Activated CD8-positive, alpha-beta memory T cell treated with anti-CD3 and anti-CD28 coated beads, Interleukin-2, amount 50 U/mL, for 4 hours (primary cell): Measurements from ENCODE around the gene BEAN1.
"Not testable (repeated sequence)": the region's sequence is repeated elsewhere in the genome, so short reads cannot be mapped to it uniquely, and the experiment has no call there.

ENCODE experiments used
- DNase-seq: peaks from one replicate; pipeline ENCODE4 v3.0.0-alpha.2; 2020

Gene BEAN1

DNA sequence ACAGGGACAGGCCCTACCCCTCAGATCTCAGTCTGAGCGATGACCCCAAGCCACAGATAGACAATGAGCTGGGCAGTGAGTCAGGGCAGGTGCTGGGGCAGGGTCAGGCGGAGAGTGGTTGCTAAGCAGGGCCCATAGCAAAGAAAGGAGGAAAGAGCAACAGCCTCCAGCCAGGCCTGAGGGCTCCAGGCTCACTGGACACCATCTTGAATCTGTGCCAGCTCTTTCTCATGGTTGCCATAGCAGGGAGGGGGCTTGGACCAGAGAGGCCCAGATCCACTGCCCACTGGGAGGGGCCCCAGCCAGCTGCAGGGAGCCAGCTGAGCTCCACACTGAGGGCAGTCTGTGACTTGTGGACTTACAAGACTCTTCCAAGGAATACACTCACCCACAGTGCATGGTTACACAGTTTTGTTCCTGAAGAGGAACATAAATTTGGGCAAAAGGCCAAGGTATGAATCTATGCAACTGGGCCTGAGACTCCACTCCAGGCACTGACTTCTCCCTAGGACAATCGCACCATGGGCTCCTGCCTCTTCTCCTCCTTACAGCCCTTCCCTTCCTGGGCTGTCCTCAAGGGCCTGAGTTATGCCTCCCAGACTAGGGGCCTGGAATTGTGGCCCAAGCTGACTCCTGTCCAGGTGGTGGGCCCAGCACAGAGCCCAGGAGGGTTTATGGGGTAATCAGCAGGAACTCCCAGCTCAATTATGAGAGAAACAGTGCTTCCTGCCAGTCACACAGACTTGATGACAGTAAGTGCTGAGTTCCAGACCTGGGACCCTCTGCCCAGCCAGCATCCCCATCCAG, 59.9 kb downstream of the BEAN1 start:
- no peak for DNase-seq

GRCh38 chr16:66487580-66488275, 60.6 kb downstream of the BEAN1 start:
- DNase-seq = no peak

GRCh38 chr16:66488505-66488904, 61.4 kb downstream of the BEAN1 start:
- no peak for DNase-seq

DNA sequence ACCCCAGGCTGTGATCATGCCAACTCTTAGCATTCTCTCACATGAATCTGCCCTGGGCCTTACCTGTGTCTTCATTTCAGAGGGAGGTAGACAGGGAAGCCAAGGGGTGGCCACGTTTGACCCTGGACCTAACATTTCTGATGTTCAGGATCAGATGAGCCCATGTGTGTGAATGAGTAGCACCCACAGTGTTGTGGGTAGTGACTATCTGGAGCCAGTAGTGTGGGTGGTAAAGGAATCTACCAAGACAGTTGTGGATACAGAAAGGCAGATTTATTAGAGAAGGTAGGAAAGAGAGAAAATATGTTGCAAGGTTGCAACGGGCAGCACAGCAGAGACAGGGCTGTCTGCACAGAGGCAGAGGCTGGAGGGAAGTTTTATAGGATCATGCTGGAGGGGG, 62.3 kb downstream of the BEAN1 start:
- no peak for DNase-seq

DNA sequence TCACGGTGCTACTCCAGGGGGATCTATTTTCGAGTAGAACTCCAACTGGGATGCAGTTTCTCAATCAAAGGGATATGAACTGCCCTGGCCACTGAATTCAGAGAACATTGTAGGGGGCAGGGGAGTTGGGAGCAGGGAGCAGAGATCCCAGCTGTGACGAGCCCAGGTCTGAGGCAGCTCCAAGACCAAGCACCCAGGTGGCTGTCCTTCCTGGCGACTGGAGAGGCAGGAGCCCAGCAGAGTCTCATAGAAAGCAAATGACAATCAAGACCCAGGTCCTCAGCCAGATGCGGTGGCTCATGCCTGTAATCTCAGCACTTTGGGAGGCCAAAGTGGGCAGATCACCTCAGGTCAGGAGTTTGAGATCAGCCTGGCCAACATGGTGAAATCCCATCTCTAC, 62.7 kb downstream of the BEAN1 start:
- no peak for DNase-seq

DNA sequence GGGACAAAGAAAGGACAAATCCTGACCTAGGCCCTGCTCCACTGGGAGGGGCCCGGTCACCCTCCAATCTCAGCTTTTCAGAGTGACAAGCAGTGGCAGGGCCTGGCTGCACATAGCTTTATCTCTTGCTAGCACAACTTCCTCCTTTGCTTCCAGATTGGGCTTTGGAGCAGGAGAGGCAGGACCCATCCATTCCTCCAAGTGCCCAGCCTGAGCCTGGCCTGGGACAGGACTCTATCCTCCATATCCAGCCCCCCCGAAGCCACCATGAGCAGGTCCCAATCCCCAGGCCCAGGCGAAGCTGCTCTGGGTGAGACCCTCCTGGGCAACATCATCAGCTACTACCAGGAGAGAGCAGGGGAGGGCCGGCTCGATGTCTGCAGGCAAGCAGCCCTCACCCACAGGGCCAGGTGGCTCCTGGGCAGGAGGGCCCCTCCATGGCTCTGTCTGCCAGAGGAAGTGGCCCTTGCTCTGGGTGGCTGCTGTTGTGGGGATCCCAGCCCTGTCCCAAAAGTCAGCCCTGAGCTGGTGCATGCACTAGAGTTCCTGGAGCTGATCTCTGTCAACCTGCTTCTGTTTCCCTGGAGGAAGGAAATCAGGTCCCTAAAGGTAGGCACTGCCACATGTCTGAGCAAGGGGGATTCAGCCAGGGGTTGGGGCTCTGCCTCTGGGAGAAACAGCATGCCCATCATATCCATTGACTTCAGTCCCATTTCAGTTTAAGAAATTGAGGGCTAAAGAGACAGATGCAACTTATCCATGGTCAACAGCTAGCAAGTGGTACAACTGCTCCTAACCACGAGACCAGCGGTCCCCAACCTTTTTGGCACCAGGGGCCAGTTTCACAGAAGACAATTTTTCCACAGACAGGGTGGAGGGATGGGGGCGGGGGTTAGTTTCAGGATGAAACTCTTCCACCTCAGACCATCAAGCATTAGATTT, 64.0 kb downstream of the BEAN1 start:
- DNase-seq = no peak

GRCh38 chr16:66491716-66492064, 64.6 kb downstream of the BEAN1 start:
- DNase-seq = no peak

DNA sequence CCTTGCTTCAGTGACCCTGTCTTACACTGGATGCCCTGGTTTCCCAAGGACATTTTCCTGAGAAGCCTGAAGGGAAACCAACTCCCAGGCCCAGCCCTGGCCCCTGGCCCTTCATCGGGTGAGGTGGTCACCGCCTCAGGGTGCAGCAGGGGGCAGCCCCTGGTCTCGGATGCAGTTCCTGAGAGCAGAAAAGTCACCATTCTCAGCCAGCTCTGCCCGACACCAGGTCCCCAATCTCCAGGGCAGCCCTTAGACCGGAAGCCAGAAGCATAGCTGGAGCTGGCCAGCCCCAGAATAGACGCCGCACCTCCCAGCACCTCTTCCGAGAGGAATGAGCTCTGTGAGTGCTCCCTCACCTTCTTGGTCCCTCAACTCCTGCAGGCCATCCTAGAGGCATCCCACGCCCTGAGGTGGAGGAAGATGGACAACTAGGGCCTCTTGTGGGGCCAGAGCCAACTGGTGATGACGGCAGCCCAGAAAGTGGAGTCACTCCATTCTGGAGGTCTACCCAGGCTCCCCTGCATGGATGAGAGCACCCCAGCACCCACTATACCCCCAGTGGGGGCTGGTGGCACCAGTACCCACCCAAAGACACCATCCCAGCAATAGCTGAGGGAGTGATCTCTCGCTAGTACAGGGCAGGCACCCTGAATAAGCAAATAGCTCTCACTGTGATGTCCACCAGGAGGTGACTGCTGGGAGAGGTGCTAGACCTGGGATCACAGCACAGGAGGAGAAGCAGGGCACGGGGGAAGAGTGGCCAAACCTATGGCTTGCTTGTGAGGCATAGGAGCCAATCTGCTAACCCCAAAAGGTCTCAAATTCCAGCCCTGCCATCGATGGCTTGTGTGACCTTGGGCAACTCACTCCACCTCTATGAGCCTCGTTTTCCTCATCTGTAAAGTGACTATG, 66.7 kb downstream of the BEAN1 start:
- no peak for DNase-seq

- no peak for DNase-seq
These were observed 67.8 kb downstream of the BEAN1 start for GRCh38 chr16:66494916-66495315.

DNA sequence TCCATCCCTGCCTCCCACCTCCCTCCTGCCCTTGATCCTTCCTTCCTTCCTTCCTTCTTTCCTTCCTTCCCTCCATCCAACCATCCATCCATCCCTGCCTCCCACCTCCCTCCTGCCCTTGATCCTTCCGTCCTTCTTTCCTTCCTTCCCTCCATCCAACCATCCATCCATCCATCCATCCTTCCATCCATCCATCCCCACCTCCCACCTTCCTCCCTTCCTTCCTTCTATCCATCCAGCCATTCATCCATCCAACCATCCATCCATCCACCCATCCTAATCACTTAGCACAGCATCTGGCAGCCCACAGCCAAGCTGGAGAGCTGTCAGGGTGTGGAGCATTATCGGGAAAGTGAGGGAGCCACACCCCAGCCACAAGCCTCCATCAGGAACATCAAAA, 68.3 kb downstream of the BEAN1 start:
- DNase-seq = no peak

DNA sequence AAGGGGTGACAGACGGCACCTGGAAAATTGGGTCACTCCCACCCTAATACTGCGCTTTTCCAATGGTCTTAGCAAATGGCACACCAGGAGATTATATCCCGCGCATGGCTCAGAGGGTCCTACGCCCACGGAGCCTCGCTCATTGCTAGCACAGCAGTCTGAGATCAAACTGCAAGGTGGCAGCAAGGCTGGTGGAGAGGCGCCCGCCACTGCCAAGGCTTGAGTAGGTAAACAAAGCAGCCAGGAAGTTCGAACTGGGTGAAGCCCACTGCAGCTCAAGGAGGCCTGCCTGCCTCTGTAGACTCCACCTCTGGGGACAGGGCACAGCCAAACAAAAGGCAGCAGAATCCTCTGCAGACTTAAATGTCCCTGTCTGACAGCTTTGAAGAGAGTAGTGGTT, 69.1 kb downstream of the BEAN1 start:
- DNase-seq = not testable (repeated sequence)

DNA sequence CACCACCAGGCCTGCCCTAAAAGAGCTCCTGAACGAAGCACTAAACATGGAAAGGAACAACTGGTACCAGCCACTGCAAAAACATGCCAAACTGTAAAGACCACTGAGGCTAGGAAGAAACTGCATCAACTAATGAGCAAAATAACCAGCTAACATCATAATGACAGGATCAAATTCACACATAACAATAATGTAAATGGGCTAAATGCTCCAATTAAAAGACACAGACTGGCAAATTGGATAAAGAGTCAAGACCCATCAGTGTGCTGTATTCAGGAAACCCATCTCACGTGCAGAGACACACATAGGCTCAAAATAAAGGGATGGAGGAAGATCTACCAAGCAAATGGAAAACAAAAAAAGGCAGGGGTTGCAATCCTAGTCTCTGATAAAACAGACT, 70.8 kb downstream of the BEAN1 start:
- not testable (repeated sequence) for DNase-seq

DNA sequence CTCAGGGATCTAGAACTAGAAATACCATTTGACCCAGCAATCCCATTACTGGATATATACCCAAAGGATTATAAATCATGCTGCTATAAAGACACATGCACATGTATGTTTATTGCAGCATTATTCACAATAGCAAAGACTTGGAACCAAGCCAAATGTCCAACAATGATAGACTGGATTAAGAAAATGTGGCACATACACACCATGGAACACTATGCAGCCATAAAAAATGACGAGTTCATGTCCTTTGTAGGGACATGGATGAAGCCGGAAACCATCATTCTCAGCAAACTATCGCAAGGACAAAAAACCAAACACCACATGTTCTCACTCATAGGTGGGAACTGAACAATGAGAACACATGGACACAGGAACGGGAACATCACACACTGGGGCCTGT, 74.5 kb downstream of the BEAN1 start:
- not testable (repeated sequence) for DNase-seq

DNA sequence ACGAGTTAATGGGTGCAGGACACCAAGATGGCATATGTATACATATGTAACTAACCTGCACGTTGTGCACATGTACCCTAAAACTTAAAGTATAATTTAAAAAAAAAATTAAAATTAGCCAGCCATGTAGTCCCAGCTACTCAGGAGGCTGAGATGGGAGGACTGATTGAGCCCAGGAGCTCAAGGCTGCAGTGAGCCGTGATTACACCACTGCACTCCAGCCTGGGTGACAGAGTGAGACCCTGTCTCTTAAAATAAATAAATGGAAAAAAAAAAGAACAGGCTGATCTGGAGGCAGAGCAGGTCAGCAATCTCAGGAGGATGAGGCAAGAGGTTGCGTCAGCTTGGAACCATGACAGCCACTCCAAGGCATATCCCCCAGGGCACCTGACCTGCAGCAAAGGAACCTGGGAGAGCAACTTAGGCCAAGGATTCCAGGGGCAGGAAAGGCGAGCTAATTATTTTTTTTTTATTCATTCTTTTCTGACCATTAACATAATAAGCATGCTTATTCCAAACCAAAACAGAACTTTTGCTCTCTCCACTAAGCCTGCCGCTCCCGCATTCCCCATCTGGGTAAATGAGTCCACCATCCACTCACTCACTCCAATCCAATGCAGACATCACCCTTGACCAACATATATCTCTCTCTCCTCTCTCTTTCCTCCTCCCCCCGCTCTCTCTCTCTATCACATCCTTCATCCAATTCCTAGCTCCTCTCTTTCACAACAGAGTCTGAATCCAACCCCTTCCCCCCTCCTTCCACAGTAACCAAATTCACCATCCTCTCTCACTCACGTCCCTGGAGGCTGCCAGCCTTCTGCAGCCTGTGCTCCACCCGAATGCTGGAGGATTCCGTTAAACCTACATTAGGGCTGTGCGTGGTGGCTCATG, 75.2 kb downstream of the BEAN1 start:
- no peak for DNase-seq

DNA sequence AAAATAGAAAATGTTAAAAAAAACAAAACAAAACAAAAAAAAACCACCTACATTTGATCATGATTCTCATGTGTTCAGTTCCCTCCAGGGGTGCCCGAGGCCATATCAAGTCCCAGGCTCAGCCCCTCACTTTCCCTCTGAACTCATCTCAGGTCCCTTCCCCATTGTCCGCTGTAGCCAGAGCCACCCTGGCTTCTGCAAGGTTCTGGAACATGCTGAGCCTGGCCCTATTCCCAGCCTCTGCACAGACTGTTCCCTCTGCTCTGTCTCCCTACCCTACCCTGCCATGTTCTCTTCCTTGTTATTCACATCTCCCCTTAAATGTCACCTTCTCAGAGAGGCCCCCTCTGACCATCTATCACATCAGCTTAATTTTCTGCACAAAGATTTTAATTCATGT, 75.9 kb downstream of the BEAN1 start:
- no peak for DNase-seq

- DNase-seq = no peak
These were observed 76.5 kb downstream of the BEAN1 start for GRCh38 chr16:66503612-66504011.

- DNase-seq = no peak
These were observed 80.7 kb downstream of the BEAN1 start for GRCh38 chr16:66507731-66508239.

DNA sequence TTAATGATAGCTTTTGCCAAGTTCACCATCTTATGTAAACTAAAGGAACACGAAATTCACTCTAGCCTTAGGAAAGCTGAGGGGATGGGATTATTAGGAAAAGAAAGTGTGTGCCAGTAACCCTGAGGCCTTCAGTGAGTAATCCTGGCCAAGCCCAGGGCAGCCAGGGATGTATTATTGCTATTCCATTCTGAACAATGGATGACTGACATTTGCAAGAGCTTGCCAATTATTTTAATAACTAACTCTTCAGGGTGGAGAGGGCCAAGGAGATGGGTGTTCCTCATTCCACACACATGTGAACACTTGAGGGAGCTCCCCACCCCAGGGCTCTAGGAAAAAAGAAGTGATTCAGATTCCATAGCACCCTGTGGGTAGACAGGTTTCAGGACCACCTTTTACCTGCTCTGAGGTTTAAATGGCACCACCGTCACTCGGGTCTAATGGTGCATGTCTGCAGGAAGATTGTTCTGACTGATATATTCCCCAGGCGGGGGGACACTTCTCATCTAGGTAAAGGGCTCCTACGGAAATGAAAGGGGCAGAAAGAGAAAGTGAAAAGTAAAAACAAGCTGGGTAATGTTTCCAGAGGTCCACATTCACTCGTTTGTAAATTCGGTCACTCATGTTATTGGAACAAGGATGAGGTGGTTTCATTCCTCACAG, 81.3 kb downstream of the BEAN1 start:
- DNase-seq = no peak

DNA sequence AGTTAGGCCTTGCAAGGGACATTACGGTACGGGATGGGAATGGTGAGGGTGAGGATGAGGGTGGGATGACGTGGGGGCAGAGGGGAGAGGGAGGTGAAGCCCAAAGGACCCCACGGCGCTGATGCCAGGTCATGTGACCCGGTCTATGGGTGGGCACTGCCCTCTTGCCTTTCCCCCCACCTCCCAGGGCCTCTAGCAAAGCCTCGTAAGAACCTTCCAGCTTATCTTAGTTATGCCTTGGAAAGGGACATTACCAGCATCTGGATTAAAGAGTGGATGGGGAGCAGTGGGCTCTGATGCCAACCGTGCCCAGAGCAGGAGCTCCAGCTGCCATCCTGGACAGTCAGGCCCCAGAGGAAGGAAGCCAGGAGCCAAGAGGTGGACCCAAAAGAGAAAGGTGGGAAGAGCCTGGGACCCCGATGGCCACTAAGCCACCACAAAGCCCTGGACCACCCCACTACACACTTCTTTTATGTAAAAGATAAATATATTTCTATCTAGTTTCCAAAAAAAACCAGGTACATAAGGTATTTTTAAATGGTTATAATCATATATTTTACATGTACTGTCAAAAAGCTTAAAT, 81.9 kb downstream of the BEAN1 start:
- no peak for DNase-seq

GRCh38 chr16:66509576-66509975, 82.5 kb downstream of the BEAN1 start:
- no peak for DNase-seq
